ENCODE results near the gene FOLR2. TPM values are rescaled to one million over a fixed set of nuclear protein-coding genes. Genes with fewer than 3 reads are reported as not detected.

FOLR2 gene
- total RNA-seq, 3 donors from 2014 or later: 3.2 to 29.4 (median 13.8) TPM

GRCh38 chr11:72227316-72228228 is 11.0 kb downstream of the FOLR2 start:
- ATAC-seq: no peak
- TF ChIP-seq, protein P1, sequence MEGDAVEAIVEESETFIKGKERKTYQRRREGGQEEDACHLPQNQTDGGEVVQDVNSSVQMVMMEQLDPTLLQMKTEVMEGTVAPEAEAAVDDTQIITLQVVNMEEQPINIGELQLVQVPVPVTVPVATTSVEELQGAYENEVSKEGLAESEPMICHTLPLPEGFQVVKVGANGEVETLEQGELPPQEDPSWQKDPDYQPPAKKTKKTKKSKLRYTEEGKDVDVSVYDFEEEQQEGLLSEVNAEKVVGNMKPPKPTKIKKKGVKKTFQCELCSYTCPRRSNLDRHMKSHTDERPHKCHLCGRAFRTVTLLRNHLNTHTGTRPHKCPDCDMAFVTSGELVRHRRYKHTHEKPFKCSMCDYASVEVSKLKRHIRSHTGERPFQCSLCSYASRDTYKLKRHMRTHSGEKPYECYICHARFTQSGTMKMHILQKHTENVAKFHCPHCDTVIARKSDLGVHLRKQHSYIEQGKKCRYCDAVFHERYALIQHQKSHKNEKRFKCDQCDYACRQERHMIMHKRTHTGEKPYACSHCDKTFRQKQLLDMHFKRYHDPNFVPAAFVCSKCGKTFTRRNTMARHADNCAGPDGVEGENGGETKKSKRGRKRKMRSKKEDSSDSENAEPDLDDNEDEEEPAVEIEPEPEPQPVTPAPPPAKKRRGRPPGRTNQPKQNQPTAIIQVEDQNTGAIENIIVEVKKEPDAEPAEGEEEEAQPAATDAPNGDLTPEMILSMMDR (IDR thresholded peaks at IDR 0.05): no peak
- no peaks in the 10 kb centered on the region for H3K9me3 ChIP-seq
- peaks cover 3% of the 10 kb centered on the region for H3K36me3 ChIP-seq (ENCODE audit: low read depth)
- no peak overlapping the region for H3K4me3 ChIP-seq
- DNase-seq: no peak
- intact Hi-C loops (cut with DNase I, micrococcal nuclease): no loop called here
- H3K4me1 ChIP-seq (ENCODE audit: low read depth): peaks cover 11% of the 10 kb centered on the region

DNA sequence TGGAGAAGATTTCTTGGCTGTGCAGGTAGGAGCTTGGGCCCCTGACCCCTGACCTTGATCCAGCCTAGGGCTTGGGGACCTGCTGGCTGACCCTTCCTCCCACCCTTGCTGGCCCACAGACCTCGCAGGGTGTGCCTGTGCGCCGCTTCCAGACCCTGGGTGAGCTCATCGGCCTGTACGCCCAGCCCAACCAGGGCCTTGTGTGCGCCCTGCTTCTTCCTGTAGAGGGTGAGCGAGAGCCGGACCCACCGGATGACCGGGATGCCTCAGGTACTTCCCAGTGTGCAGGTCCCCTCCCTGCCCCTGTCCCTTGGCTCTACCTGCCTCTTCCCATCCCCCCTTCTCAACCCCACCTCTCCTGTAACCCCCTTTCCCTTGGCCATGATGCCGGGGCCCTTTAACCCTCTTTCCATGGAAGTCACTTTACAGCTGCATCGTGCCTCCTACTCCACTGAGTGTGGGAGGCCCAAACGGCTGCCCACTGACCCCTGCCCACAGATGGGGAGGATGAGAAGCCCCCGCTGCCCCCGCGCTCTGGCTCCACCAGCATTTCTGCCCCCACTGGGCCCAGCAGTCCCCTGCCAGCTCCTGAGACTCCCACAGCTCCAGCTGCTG is 11.7 kb downstream of the FOLR2 start:
- Histone ChIP-seq H3K9me3 (no peaks in the 10 kb centered on the region), H3K4me1 (ENCODE audit: low read depth) (peaks cover 7% of the 10 kb centered on the region), H3K36me3 (ENCODE audit: low read depth) (peaks cover 3% of the 10 kb centered on the region), H3K4me3 (no peak overlapping the region)
- ATAC-seq: no peak
- no peak for DNase-seq
- TF ChIP-seq, protein P1 (IDR thresholded peaks at IDR 0.05): no peak
- intact Hi-C loops (cut with DNase I, micrococcal nuclease): no loop called here

- DNase-seq: no peak
- H3K36me3 ChIP-seq (ENCODE audit: low read depth): peaks cover 3% of the 10 kb centered on the region
- no peak for ATAC-seq
These were observed 12.2 kb downstream of the FOLR2 start for GRCh38 chr11:72228844-72229231.

GRCh38 chr11:72229336-72229924 is 12.8 kb downstream of the FOLR2 start:
- DNase-seq (no peak), ATAC-seq (no peak)
- H3K4me3 ChIP-seq: no peak overlapping the region
- peaks cover 3% of the 10 kb centered on the region for H3K36me3 ChIP-seq (ENCODE audit: low read depth)
- H3K4me1 ChIP-seq (ENCODE audit: low read depth): peaks cover 7% of the 10 kb centered on the region
- intact Hi-C loops (cut with DNase I, micrococcal nuclease): no loop called here
- H3K9me3 ChIP-seq: no peaks in the 10 kb centered on the region
- TF ChIP-seq, protein P1 (IDR thresholded peaks at IDR 0.05): no peak

More at GRCh38 chr11:72228844-72229231, 12.2 kb downstream of the FOLR2 start:
- Histone ChIP-seq H3K4me3 (no peak overlapping the region), H3K4me1 (ENCODE audit: low read depth) (peaks cover 7% of the 10 kb centered on the region), H3K9me3 (no peaks in the 10 kb centered on the region)
- TF ChIP-seq, protein P1 (IDR thresholded peaks at IDR 0.05): no peak
- intact Hi-C loops (cut with DNase I, micrococcal nuclease): no loop called here

- DNase-seq (no peak), ATAC-seq (no peak)
- Histone ChIP-seq H3K4me3 (no peak overlapping the region), H3K9me3 (no peaks in the 10 kb centered on the region), H3K4me1 (ENCODE audit: low read depth) (peaks cover 7% of the 10 kb centered on the region), H3K36me3 (ENCODE audit: low read depth) (peaks cover 3% of the 10 kb centered on the region)
- intact Hi-C loops (cut with DNase I, micrococcal nuclease): no loop called here
- TF ChIP-seq, protein P1 (IDR thresholded peaks at IDR 0.05): no peak
These were observed 13.6 kb downstream of the FOLR2 start for GRCh38 chr11:72229925-72230763.
